Naive B cell (primary cell): Measurements from ENCODE around the gene DLD. TPM values are rescaled to one million over a fixed set of nuclear protein-coding genes. Genes with fewer than 3 reads are reported as not detected.
A peak's percentile ranks its signal among the peaks of the same experiment; 100 is the strongest.
"Not testable (repeated sequence)": the region's sequence is repeated elsewhere in the genome, so short reads cannot be mapped to it uniquely, and the experiment has no call there.

Experiments used
- ATAC-seq, 2 donors: fragments of 150-1000 bp; cut with Tn5 transposase; 2 replicates each; pipeline ENCODE4 v1.10.0; 2021; ENCODE audit warnings: low read depth in 2 of 2, mild to moderate bottlenecking in 2 of 2, moderate library complexity in 2 of 2
- DNase-seq: peaks from one replicate; pipeline ENCODE4 v3.0.0; 2022
- H3K27ac Mint-ChIP-seq, 6 donors: one replicate each; pipeline ENCODE4 v1.8.0; 2020 to 2022; ENCODE audit warnings: mild to moderate bottlenecking in 6 of 6, mixed read lengths in 6 of 6, moderate library complexity in 5 of 6, inconsistent platforms in 2 of 6
- H3K27me3 Mint-ChIP-seq, 3 donors: one replicate each; pipeline ENCODE4 v1.8.0; 2021 to 2022; ENCODE audit warnings: mixed read lengths in 3 of 3, mild to moderate bottlenecking in 1 of 3
- H3K36me3 Mint-ChIP-seq, 2 donors: one replicate each; pipeline ENCODE4 v1.8.0; 2020 to 2022; ENCODE audit warnings: mixed read lengths in 2 of 2, inconsistent platforms in 1 of 2, mild to moderate bottlenecking in 1 of 2
- H3K4me1 Mint-ChIP-seq, 3 donors: one replicate each; pipeline ENCODE4 v1.8.0; 2020 to 2022; ENCODE audit warnings: mixed read lengths in 3 of 3, inconsistent platforms in 1 of 3, mild to moderate bottlenecking in 1 of 3, moderate library complexity in 1 of 3
- H3K4me3 Mint-ChIP-seq, 8 donors: one replicate each; pipeline ENCODE4 v1.8.0; 2020 to 2022; ENCODE audit warnings: mild to moderate bottlenecking in 8 of 8, mixed read lengths in 8 of 8, moderate library complexity in 8 of 8, inconsistent platforms in 2 of 8
- H3K9me3 Mint-ChIP-seq, 7 donors: one replicate each; pipeline ENCODE4 v1.8.0; 2020 to 2022; ENCODE audit warnings: mixed read lengths in 7 of 7, mild to moderate bottlenecking in 5 of 7, inconsistent platforms in 2 of 7, moderate library complexity in 1 of 7
- polyA plus RNA-seq, 6 donors: library from polyadenylated mRNA; unstranded; fragments of 300-500 nt; fragmentation: Illumina TruSeq; gene quantifications; one replicate each; pipeline ENCODE4 v1.2.3, GENCODE V29; 2021; ENCODE audit warnings: low read depth in 6 of 6

DLD gene
- polyA plus RNA-seq, 6 donors from 2014 or later, result 35.3 to 49.5 (median 42.9) TPM

DNA sequence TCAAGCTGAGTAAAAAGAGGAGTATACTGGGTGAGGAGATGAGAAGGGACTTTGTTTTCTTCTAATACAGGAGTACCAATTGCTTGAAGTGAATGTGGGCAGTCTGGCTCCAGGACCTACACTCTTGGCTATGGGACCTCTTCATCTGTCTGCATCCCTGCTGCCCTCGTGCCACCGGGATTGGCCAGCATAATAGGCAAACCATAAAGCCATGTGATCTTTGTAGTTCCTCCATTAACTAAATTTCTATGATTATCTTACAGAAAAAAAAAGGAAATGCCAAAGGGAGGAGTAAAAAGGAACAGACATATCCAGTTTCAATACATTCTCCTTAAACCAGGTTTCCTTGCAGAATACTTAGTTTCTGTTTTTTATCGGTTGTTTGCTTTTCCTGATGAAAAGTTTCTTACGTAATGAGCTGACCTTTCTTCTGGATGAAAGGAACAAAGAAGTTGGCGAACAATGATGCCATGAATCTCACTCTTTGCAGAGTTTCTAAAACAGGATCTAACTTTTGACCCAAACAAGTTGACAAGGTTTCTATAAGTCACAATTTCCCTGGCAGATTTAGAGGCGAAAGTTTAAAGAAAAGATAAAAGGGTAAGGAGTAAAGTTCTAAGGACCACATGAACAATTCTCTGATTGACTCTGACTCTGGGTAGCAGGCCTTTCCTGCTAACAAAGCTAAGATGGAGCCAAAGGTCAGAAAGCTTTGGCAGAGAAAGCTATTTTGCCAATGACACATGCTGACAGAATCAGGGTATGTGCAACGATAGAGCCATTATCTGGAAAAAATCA, 57.9 kb downstream of the DLD start:
- ATAC-seq (no peak), DNase-seq (no peak)
- Mint-ChIP-seq H3K4me3 (no peak overlapping the region), H3K27me3 (peaks cover 0 to 9% (median 7%) of the 10 kb centered on the region in 3 donors), H3K27ac (no peak overlapping the region), H3K4me1 (no peaks in the 10 kb centered on the region), H3K36me3 (no peaks in the 10 kb centered on the region), H3K9me3 (no peaks in the 10 kb centered on the region)

DNA sequence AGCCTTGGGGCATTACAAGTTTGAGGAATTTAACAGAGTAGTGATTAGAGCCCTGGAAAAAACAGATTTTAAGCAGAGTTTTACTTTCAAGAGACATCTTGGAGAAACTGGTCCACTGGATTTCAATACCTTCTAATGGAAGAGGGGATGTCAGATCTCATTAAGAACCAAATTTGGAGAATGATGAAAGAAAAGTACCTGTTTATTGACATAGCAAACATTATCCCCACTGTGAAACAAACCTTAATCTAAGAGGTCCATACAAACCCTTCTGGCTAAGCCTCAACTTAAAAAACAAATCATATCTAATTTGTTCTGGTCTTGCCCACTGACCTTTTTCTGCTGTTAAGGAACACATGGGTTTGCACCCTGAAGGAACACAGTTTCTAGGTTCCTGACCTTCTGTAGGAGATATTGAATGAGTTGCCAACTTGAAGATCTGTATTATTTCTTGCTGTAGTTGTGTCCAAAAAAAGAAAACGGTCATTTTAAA, 58.5 kb downstream of the DLD start:
- H3K9me3 Mint-ChIP-seq, result no peaks in the 10 kb centered on the region
- ATAC-seq (no peak), DNase-seq (no peak)
- no peaks in the 10 kb centered on the region for H3K36me3 Mint-ChIP-seq
- no peak overlapping the region for H3K27ac Mint-ChIP-seq
- no peaks in the 10 kb centered on the region for H3K4me1 Mint-ChIP-seq
- H3K4me3 Mint-ChIP-seq, result no peak overlapping the region
- peaks cover 0 to 10% (median 7%) of the 10 kb centered on the region in 3 donors for H3K27me3 Mint-ChIP-seq

DNA sequence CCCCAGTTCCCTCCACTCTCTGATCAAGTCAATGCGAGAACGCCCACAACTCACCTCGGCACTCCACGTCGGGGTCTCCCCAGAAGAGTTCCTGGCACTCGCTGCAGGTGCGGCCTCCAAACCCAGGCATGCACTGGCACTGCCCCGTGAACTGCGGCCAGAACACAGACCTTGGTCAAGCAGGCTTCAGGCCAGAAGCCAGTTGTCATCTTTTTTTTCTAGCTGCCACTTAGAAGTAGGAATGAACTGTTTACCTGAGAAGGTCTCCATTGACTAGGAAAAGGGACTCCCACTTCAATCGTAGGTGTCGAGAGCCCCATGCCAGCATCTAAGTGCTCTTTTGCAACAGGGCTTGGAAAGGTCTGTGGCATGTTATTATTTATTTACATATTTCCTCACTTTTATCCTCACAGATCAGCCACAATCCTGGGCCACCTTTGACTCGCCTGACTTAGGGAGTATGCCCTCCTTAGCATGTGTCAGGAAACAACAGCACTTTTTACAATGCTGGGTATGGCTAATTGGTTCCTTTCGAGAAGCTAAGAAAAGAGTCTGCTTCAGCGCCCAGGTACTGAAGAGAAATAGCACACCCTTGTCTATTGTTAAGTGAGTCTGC, 60.3 kb downstream of the DLD start:
- no peaks in the 10 kb centered on the region for H3K9me3 Mint-ChIP-seq
- no peaks in the 10 kb centered on the region for H3K36me3 Mint-ChIP-seq
- peaks cover 0 to 10% (median 7%) of the 10 kb centered on the region in 3 donors for H3K27me3 Mint-ChIP-seq
- no peaks in the 10 kb centered on the region for H3K4me1 Mint-ChIP-seq
- ATAC-seq (no peak), DNase-seq (no peak)
- H3K27ac Mint-ChIP-seq, result no peak overlapping the region
- H3K4me3 Mint-ChIP-seq, result peak overlapping the region in 1 of 8 donors; percentile 69

DNA sequence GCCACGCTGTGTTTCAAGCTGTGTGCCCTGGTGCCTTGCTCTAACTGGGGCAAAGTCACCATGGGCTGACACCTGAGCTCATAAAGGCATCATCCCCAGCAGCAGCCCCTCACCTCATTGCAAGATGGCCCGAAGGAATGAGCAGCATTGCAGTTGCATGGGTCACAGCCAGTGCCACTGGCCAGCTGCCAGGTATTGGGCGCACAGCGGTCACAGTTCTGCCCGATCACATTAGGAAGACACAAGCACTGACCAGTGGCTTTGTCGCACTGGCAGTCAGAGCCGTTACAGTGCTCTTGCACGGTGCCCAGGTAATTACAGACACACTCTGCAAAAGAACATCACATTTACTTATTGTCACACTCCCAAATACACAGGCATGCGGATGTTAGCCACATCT, 60.9 kb downstream of the DLD start:
- DNase-seq, result no peak
- Mint-ChIP-seq H3K27ac (no peak overlapping the region), H3K27me3 (peaks cover 0 to 10% (median 7%) of the 10 kb centered on the region in 3 donors), H3K9me3 (no peaks in the 10 kb centered on the region), H3K4me3 (no peak overlapping the region), H3K36me3 (no peaks in the 10 kb centered on the region), H3K4me1 (no peaks in the 10 kb centered on the region)
- no peak for ATAC-seq

DNA sequence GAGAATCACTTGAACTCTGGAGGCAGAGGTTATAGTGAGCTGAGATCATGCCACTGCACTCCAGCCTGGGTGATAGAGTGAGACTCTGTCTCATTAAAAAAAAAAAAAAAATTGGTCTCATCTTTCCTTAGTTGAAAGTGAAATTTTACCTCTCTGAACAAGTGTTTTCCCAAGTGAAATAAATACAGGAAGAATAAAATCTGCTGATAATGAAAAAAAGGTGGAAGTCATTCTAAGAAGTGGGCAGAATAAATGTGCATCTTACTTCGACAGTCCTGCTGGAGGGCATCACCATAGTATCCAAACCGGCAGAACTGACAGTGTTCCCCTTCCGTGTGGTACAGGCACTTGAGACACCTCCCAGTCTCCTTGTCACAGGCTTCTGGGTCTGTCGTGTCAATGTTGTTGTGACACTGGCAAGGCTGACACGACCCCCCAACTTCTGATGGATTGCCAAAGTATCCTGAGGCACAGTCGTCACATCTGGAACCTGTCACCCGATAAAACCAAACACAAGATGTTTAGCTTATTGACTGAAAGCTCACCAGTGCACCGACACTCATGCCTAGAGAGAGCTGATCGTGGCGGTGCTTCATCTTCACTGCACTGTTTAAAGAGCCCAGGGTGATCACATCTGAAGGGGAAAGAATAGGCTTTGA, 62.4 kb downstream of the DLD start:
- Mint-ChIP-seq H3K27me3 (peaks cover 3 to 15% (median 5%) of the 10 kb centered on the region in 3 donors), H3K9me3 (no peaks in the 10 kb centered on the region), H3K4me3 (no peak overlapping the region), H3K27ac (peak overlapping the region in 1 of 6 donors; percentile 67), H3K4me1 (no peaks in the 10 kb centered on the region), H3K36me3 (no peaks in the 10 kb centered on the region)
- ATAC-seq, result no peak
- no peak for DNase-seq

DNA sequence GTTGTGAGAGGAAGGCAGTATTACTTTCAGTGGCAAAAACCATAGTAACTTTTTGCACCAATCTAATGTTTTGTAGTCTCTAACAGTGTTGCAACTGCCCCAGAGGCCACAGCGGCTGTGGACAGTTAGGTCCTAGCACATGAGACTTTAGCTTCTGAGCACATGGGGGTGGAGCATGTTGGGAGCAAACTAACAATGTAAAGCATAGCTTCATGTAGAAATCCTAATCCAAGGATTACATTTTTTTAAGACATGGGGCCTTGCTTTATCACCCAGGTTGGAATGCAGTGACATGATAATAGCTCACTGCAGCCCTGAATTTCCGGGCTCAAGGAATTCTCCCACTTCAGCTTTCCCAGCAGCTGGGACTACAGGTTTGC, 62.9 kb downstream of the DLD start:
- no peaks in the 10 kb centered on the region for H3K9me3 Mint-ChIP-seq
- H3K4me3 Mint-ChIP-seq, result no peak overlapping the region
- H3K27ac Mint-ChIP-seq, result no peak overlapping the region
- H3K36me3 Mint-ChIP-seq, result no peaks in the 10 kb centered on the region
- DNase-seq, result no peak
- H3K4me1 Mint-ChIP-seq, result no peaks in the 10 kb centered on the region
- ATAC-seq, result no peak
- H3K27me3 Mint-ChIP-seq, result peaks cover 5 to 20% (median 5%) of the 10 kb centered on the region in 3 donors

DNA sequence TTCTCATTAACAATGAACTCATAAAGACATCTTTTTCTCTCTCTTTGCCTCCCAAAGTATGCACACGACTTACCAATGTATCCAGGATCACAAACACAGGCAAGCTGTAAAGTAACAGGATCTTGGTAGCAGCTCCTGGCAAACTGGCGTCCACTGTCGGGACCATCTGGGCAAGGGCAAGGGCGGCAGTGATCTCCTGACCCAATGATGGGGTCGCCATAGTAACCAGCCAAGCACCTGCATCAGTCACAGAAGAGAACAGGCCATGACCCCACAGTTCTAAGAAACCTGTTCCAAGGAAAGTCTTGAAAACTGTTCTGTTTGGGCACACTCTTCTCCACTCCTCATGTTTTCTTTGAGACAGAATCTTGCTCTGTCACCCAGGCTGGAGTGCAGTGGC, 64.4 kb downstream of the DLD start:
- H3K27me3 Mint-ChIP-seq, result peaks cover 5 to 31% (median 16%) of the 10 kb centered on the region in 3 donors
- no peak for DNase-seq
- H3K4me3 Mint-ChIP-seq, result no peak overlapping the region
- no peak overlapping the region for H3K27ac Mint-ChIP-seq
- H3K4me1 Mint-ChIP-seq, result no peaks in the 10 kb centered on the region
- ATAC-seq, result no peak
- H3K36me3 Mint-ChIP-seq, result no peaks in the 10 kb centered on the region
- no peaks in the 10 kb centered on the region for H3K9me3 Mint-ChIP-seq

DNA sequence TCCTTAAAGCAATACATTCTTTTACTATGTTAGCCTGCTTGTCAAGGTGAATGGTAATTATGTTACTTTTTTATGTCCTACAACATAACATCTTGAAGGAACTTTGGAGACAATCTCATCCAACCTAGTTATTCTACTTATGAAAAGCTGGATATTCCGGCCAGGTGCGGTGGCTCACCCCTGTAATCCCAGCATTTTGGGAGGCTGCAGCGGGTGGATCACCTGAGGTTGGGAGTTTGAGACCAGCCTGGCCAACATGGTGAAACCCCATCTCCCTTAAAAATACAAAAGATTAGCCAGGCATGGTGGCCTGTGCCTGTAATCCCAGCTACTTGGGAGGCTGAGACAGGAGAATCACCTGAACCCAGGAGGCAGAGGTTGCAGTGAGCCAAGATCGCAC, 66.0 kb downstream of the DLD start:
- not testable (repeated sequence) for ATAC-seq, H3K36me3 Mint-ChIP-seq

DNA sequence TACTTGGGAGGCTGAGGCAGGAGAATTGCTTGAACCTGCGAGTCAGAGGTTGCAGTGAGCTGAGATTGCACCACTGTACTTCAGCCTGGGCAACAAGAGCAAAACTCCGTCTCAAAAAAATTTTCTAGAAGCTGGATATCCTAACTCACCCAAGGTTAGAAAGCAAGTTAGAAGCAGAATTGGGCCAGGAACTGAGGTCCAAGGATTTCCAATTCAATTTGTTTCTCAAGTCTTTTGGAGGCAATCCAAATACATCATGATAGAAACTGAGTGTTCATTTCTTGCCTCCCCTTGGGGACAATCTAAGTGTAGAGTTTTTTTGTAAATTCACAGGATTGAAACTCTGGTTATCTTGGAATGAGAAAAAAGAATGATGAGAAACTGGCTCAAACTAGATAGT, 66.5 kb downstream of the DLD start:
- ATAC-seq (no peak), DNase-seq (no peak)
- H3K27ac Mint-ChIP-seq, result no peak overlapping the region
- no peaks in the 10 kb centered on the region for H3K4me1 Mint-ChIP-seq
- H3K4me3 Mint-ChIP-seq, result no peak overlapping the region
- peaks cover 15 to 37% (median 22%) of the 10 kb centered on the region in 3 donors for H3K27me3 Mint-ChIP-seq
- no peaks in the 10 kb centered on the region for H3K9me3 Mint-ChIP-seq
- H3K36me3 Mint-ChIP-seq, result no peaks in the 10 kb centered on the region

More for the DNA sequence above, 66.0 kb downstream of the DLD start:
- H3K4me1 Mint-ChIP-seq, DNase-seq, H3K4me3 Mint-ChIP-seq, H3K9me3 Mint-ChIP-seq, H3K27ac Mint-ChIP-seq: not testable (repeated sequence)
- peaks cover 11 to 34% (median 22%) of the 10 kb centered on the region in 3 donors for H3K27me3 Mint-ChIP-seq

DNA sequence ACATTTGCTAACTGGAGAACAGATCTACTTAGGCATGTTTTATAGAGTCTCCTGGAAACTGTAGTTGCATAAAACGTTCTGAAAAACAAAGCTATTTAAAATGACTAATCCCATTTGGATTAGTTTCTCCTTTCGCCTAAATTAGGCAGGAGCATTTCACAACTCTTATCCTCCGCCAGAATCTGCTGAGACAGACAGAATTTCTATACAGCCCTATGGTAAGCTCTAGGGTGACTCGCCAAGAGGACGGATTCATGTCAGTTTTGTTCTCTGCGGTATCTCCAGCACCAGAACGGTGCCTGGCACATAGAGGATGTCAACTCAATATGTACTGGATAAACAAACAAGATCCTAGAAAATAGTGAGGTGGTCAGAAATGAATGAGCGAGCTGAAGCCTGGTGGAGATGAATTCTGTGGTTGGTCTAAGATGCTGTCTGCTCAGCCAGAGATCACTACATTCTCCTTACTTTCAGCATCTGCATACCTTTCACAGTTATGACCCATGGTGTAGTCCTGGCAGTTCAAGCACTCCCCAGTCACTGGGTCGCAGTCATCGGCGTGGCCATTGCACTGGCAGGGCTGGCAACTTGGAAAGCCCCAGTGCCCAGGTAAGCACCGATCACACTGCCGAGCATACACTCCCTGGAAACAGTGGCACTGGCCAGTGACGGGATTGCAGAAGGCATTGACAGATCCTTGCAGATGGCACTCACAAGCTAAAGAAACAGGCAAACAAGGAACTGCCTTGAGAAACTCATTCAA, 68.0 kb downstream of the DLD start:
- ATAC-seq (no peak), DNase-seq (no peak)
- Mint-ChIP-seq H3K4me1 (no peaks in the 10 kb centered on the region), H3K27ac (no peak overlapping the region), H3K9me3 (no peaks in the 10 kb centered on the region), H3K36me3 (no peaks in the 10 kb centered on the region), H3K27me3 (peaks cover 15 to 27% (median 22%) of the 10 kb centered on the region in 3 donors), H3K4me3 (peak overlapping the region in 1 of 8 donors; percentile 58)

DNA sequence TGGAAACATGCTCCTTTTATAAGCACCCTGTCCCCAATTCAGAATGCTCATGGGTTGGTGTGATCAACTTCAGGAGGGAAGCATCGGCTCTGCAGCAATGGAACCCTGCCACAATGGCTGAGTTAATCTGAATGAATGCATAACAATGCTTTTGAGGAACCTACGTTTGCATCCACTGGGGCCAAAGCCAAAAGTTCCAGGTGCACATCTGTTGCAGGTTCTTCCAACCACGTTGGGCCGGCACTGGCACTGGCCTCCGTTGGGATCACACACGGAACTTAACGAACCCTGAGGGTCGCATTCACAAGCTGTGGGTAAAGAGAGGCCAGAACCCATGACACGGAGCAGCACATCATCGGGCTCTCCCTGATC, 68.5 kb downstream of the DLD start:
- Mint-ChIP-seq H3K27me3 (peaks cover 15 to 27% (median 22%) of the 10 kb centered on the region in 3 donors), H3K4me1 (no peaks in the 10 kb centered on the region)

DNA sequence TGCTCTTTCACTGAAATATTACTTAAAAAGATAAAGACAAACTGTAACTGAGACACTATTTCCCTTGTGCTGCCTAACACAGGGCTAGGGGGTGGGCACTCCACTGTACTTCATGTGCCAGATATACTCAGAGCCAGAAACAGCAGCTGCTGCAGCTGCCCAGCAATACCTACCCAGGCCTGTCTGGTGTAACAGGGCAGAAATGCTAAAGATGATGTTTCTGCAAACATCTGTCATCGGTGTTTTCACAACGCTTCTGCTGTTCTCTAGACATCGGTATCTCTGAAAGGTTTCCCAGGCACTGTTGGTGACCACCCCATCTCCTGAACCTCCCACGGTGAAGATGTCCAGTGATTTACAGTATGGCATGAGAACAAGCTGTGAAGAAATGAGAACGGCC, 69.3 kb downstream of the DLD start:
- no peak for DNase-seq
- no peak for ATAC-seq
- H3K36me3 Mint-ChIP-seq, result no peaks in the 10 kb centered on the region
- no peak overlapping the region for H3K27ac Mint-ChIP-seq
- peaks cover 15 to 27% (median 22%) of the 10 kb centered on the region in 3 donors for H3K27me3 Mint-ChIP-seq
- no peaks in the 10 kb centered on the region for H3K9me3 Mint-ChIP-seq
- H3K4me1 Mint-ChIP-seq, result no peaks in the 10 kb centered on the region
- no peak overlapping the region for H3K4me3 Mint-ChIP-seq

More for the DNA sequence above, 68.5 kb downstream of the DLD start:
- ATAC-seq (no peak), DNase-seq (no peak)
- no peaks in the 10 kb centered on the region for H3K36me3 Mint-ChIP-seq
- no peak overlapping the region for H3K27ac Mint-ChIP-seq
- H3K9me3 Mint-ChIP-seq, result no peaks in the 10 kb centered on the region
- H3K4me3 Mint-ChIP-seq, result no peak overlapping the region

DNA sequence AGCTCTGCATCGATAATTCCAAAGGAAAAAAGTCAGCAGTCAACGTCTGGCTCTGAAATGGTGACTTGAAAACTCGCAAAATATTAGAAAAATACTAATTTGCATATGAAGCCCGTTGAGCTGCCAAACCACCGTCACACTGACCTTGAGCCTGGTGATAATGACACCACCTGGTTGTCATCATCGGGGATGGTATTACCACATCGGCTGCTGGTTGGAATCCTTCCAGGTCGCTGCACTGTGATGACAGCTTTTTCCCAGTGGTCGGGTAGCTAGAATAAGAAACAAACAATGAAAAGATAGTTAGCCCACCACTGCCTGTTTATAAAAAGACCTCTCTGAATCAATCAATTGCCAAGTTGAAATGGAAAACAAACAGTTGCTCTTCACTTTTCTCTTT, 70.4 kb downstream of the DLD start:
- no peaks in the 10 kb centered on the region for H3K9me3 Mint-ChIP-seq
- H3K4me1 Mint-ChIP-seq, result no peaks in the 10 kb centered on the region
- H3K27ac Mint-ChIP-seq, result peak overlapping the region in 1 of 6 donors; percentile 12
- H3K4me3 Mint-ChIP-seq, result no peak overlapping the region
- ATAC-seq, result no peak
- DNase-seq, result no peak
- peaks cover 15 to 27% (median 22%) of the 10 kb centered on the region in 3 donors for H3K27me3 Mint-ChIP-seq
- no peaks in the 10 kb centered on the region for H3K36me3 Mint-ChIP-seq
